ENCODE measurements around the gene ECM2.

ECM2 gene

GRCh38 chr9:92545002-92545510 lies 9.3 kb upstream of the ECM2 start:
- DNase-seq (no peak), ATAC-seq (replicated peaks) (no peak)
- H3K9me3 Mint-ChIP-seq: no peaks in the 10 kb centered on the region
- H3K36me3 Mint-ChIP-seq (ENCODE audit: insufficient read depth): peaks cover 3% of the 10 kb centered on the region
- H3K27ac Mint-ChIP-seq: no peak overlapping the region
- H3K27me3 Mint-ChIP-seq: no peaks in the 10 kb centered on the region
- no peaks in the 10 kb centered on the region for H3K4me1 Mint-ChIP-seq (ENCODE audit: low read depth in 2 of 2)
- H3K4me3 Mint-ChIP-seq: no peak overlapping the region

- Mint-ChIP-seq H3K9me3 (no peaks in the 10 kb centered on the region), H3K27ac (no peak overlapping the region), H3K4me3 (no peak overlapping the region), H3K4me1 (ENCODE audit: low read depth in 2 of 2) (no peaks in the 10 kb centered on the region), H3K27me3 (no peaks in the 10 kb centered on the region), H3K36me3 (ENCODE audit: insufficient read depth) (peaks cover 3% of the 10 kb centered on the region)
- ATAC-seq (replicated peaks): no peak
- no peak for DNase-seq
Measured at GRCh38 chr9:92543972-92544371, 8.2 kb upstream of the ECM2 start.

- Mint-ChIP-seq H3K9me3 (no peaks in the 10 kb centered on the region), H3K27ac (no peak overlapping the region), H3K36me3 (ENCODE audit: insufficient read depth) (peaks cover 3% of the 10 kb centered on the region), H3K4me3 (no peak overlapping the region), H3K4me1 (ENCODE audit: low read depth in 2 of 2) (no peaks in the 10 kb centered on the region), H3K27me3 (no peaks in the 10 kb centered on the region)
- ATAC-seq (replicated peaks) (no peak), DNase-seq (no peak)
Measured at GRCh38 chr9:92538541-92538940, 2.8 kb upstream of the ECM2 start.

GRCh38 chr9:92534674-92535073 lies 1.1 kb downstream of the ECM2 start:
- H3K27ac Mint-ChIP-seq: no peak overlapping the region
- no peak for DNase-seq
- no peak overlapping the region for H3K4me3 Mint-ChIP-seq
- H3K4me1 Mint-ChIP-seq (ENCODE audit: low read depth in 2 of 2): no peaks in the 10 kb centered on the region
- no peaks in the 10 kb centered on the region for H3K27me3 Mint-ChIP-seq
- no peaks in the 10 kb centered on the region for H3K36me3 Mint-ChIP-seq (ENCODE audit: insufficient read depth)
- no peaks in the 10 kb centered on the region for H3K9me3 Mint-ChIP-seq
- ATAC-seq (replicated peaks): no peak

GRCh38 chr9:92534204-92534603 lies 1.6 kb downstream of the ECM2 start:
- H3K9me3 Mint-ChIP-seq: no peaks in the 10 kb centered on the region
- H3K4me3 Mint-ChIP-seq: no peak overlapping the region
- DNase-seq (no peak), ATAC-seq (replicated peaks) (no peak)
- H3K27ac Mint-ChIP-seq: no peak overlapping the region
- no peaks in the 10 kb centered on the region for H3K36me3 Mint-ChIP-seq (ENCODE audit: insufficient read depth)
- no peaks in the 10 kb centered on the region for H3K27me3 Mint-ChIP-seq
- no peaks in the 10 kb centered on the region for H3K4me1 Mint-ChIP-seq (ENCODE audit: low read depth in 2 of 2)

- Mint-ChIP-seq H3K27ac (no peak overlapping the region), H3K4me3 (no peak overlapping the region), H3K4me1 (ENCODE audit: low read depth in 2 of 2) (no peaks in the 10 kb centered on the region), H3K9me3 (no peaks in the 10 kb centered on the region), H3K36me3 (ENCODE audit: insufficient read depth) (no peaks in the 10 kb centered on the region), H3K27me3 (no peaks in the 10 kb centered on the region)
- DNase-seq (no peak), ATAC-seq (replicated peaks) (no peak)
Measured at GRCh38 chr9:92530893-92531292, 4.9 kb downstream of the ECM2 start.

DNA sequence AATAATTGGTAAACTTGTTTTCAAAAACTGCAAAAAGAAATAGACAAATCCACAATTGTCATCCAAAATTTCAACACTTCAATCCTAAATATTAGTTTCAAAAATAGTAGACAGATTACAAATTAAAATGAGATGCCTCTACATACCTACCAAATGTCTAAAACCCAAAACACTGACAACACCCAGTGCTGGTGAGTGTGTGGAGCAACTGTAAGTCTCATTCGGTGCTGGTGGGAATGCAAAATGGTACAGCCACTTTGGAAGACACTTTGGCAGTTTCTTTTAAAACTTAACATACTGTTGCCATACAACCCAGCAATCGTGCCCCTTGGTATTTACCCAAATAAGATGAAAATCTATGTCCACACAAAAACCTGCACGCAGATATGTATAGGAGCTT lies 6.7 kb downstream of the ECM2 start:
- ATAC-seq (replicated peaks): no peak
- no peaks in the 10 kb centered on the region for H3K4me1 Mint-ChIP-seq (ENCODE audit: low read depth in 2 of 2)
- no peaks in the 10 kb centered on the region for H3K27me3 Mint-ChIP-seq
- no peak overlapping the region for H3K4me3 Mint-ChIP-seq
- no peaks in the 10 kb centered on the region for H3K36me3 Mint-ChIP-seq (ENCODE audit: insufficient read depth)
- no peaks in the 10 kb centered on the region for H3K9me3 Mint-ChIP-seq
- H3K27ac Mint-ChIP-seq: no peak overlapping the region
- no peak for DNase-seq

DNA sequence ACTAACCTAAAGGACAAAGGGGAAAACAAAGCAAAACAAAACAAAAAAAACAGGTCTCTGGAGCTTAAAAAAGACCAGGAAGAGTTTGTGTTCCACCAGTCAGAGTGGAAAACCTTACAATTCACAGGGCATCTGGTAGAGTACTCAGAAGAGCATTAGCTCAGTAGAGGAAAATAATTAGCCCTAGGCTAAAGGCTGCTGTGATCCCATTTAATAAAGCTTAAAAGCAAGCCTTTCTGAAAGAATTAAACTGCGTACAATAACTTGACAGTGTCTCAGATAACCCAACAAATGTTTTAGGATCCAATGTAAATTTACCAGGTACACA lies 7.3 kb downstream of the ECM2 start:
- no peak for DNase-seq
- Mint-ChIP-seq H3K9me3 (no peaks in the 10 kb centered on the region), H3K27ac (peak overlapping the region in 1 of 2 donors; percentile 24), H3K36me3 (ENCODE audit: insufficient read depth) (no peaks in the 10 kb centered on the region), H3K4me3 (no peak overlapping the region), H3K27me3 (no peaks in the 10 kb centered on the region), H3K4me1 (ENCODE audit: low read depth in 2 of 2) (no peaks in the 10 kb centered on the region)
- no peak for ATAC-seq (replicated peaks)

DNA sequence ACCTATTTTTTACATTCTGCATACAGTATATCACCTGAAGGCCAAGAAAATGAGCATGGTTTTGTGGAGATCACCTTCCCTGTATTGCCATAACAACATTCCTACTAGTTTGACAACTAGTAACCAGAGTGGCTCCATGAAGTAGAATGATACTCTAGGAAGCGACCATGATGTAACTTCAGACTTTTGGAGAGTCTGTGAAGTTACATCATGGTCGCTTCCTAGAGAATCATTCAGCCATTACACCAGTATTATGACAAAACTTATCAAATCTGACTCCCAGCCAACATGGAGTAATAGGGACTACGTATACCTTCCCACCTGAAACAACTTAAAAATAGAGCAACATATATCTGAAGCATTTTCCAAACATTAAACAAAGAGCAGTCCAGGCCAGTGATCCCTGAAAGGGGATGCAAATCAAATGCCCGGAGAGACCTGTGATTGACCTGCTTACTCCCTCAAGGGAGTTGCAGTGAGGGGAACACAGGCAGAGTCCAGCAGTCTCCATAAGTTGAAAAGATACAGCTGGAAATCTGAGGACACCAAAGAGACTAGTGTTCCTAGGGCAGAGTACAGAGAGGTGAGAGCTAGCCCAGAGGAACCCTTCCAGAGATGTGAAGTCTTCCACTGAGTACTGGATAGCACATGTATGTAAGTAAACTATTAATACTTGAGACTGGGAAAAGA lies 7.8 kb downstream of the ECM2 start:
- H3K27ac Mint-ChIP-seq: peak overlapping the region in 1 of 2 donors; percentile 24
- DNase-seq (no peak), ATAC-seq (replicated peaks) (no peak)
- H3K4me3 Mint-ChIP-seq: no peak overlapping the region
- no peaks in the 10 kb centered on the region for H3K4me1 Mint-ChIP-seq (ENCODE audit: low read depth in 2 of 2)
- no peaks in the 10 kb centered on the region for H3K27me3 Mint-ChIP-seq
- no peaks in the 10 kb centered on the region for H3K36me3 Mint-ChIP-seq (ENCODE audit: insufficient read depth)
- no peaks in the 10 kb centered on the region for H3K9me3 Mint-ChIP-seq

DNA sequence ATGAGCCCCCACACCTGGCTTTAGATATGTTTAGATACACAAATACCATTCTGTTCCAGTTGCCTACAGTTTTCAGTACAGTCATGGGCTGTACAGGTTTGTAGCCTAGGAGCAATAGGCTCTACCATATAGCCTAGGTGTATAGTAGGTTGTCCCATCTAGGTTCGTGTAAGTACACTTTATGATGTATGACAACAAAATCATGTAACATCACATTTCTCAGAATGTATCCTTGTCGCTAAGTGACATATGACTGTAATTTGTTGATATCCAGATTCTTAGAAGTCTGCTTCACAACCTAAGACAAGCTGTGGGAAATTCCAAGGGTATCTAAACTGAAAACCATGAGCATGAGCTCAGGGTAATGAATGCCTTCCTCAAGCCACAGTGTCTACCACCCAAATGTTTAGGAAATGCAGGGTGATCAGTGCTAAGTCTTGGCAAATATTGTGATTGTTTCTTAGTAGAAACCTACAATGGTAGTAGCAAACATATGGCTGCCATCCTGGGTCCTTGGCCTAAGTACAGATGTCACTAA lies 8.4 kb downstream of the ECM2 start:
- ATAC-seq (replicated peaks): no peak
- H3K27me3 Mint-ChIP-seq: no peaks in the 10 kb centered on the region
- H3K9me3 Mint-ChIP-seq: no peaks in the 10 kb centered on the region
- H3K36me3 Mint-ChIP-seq (ENCODE audit: insufficient read depth): no peaks in the 10 kb centered on the region
- H3K27ac Mint-ChIP-seq: no peak overlapping the region
- no peak overlapping the region for H3K4me3 Mint-ChIP-seq
- DNase-seq: no peak
- no peaks in the 10 kb centered on the region for H3K4me1 Mint-ChIP-seq (ENCODE audit: low read depth in 2 of 2)

DNA sequence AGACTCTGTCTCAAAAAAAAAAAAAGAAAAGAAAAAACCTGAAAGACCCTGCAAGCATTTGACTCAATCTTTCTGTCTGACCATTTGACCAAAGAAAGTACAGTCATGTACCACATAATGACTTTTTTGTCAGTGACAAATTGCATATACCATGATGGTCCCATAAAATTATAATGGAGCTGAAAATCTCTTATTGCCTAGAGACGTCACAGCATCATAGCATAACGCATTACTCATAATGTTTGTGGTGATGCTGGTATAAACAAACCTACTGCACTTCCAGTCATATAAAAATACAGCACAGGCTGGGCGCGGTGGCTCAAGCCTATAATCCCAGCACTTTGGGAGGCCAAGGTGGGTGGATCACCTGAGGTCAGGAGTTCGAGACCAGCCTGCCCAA lies 10.5 kb downstream of the ECM2 start:
- Mint-ChIP-seq H3K4me3 (no peak overlapping the region), H3K27ac (no peak overlapping the region)
- no peak for ATAC-seq (replicated peaks)

GRCh38 chr9:92524881-92525280 lies 10.9 kb downstream of the ECM2 start:
- ATAC-seq (replicated peaks) (no peak), DNase-seq (no peak)
- Mint-ChIP-seq H3K27ac (no peak overlapping the region), H3K4me1 (ENCODE audit: low read depth in 2 of 2) (no peaks in the 10 kb centered on the region), H3K27me3 (no peaks in the 10 kb centered on the region), H3K9me3 (no peaks in the 10 kb centered on the region), H3K4me3 (no peak overlapping the region), H3K36me3 (ENCODE audit: insufficient read depth) (no peaks in the 10 kb centered on the region)

More for the DNA sequence above, 10.5 kb downstream of the ECM2 start:
- Mint-ChIP-seq H3K27me3 (no peaks in the 10 kb centered on the region), H3K36me3 (ENCODE audit: insufficient read depth) (no peaks in the 10 kb centered on the region), H3K9me3 (no peaks in the 10 kb centered on the region), H3K4me1 (ENCODE audit: low read depth in 2 of 2) (no peaks in the 10 kb centered on the region)
- no peak for DNase-seq

DNA sequence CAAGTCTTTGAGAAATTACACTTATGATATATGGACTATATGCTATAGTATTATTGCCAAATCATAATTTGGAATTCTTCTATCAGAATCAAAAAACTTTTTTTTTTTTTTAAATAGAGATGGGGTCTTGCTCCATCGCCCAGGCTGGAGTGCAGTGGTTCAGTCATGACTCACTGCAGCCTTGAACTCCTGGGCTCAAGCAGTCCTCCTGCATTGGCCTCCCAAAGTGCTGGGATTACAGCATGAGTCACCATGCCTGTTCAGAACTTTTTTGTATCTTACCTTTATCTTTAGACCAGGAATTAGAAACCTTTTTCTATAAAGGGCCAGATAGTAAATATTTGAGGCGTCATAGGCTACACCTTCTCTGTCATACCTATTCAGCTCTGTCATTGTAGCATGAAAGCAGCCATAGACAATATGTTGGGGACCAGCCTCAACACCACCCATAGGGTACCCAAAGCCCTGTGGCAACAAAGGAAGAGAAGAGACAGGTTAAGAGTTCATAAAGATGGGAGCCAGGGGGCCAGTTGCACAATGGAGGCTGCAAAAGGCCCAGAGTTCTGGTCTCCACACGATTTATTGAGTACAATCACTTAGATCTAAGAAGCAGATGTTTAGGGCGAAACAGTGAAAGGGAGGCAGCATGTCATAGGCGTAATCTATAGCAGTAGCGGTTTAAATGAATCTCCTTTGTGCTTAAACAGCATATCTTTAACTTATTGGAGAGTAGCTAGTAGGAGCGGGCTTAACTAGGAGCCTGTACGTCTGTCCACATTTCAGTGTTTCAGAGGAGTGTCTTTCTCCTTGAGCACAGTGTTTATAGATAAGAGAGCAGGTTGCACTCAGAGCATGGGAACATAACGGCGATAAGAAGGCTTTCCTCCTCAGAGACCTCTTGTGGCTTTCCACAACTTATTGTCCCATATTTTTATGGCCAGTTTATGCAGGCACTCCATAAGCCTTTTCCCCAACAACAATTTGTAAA lies 12.5 kb downstream of the ECM2 start:
- DNase-seq: no peak

DNA sequence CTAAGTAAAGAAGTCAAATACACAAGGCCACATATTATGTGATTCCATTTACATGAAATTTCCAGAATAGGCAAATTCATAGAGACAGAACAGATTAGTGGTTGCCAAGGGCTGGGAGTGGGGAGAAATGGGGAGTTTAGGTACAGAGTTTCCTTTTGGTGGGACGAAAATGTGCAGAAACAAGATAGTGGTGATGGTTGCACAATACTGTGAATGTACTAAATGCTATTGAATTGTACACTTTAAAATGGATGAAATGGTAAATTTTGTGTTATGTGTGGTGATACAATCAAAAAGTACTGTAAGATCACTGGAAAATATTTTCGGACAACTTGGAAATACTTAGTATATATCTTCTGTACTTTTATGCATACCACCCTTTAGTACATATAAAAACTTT lies 15.0 kb downstream of the ECM2 start:
- Mint-ChIP-seq H3K9me3 (no peaks in the 10 kb centered on the region), H3K27me3 (no peaks in the 10 kb centered on the region), H3K4me3 (no peak overlapping the region), H3K36me3 (ENCODE audit: insufficient read depth) (no peaks in the 10 kb centered on the region), H3K27ac (no peak overlapping the region), H3K4me1 (ENCODE audit: low read depth in 2 of 2) (no peaks in the 10 kb centered on the region)
- ATAC-seq (replicated peaks) (no peak), DNase-seq (no peak)

More for the DNA sequence above, 12.5 kb downstream of the ECM2 start:
- H3K4me1 Mint-ChIP-seq (ENCODE audit: low read depth in 2 of 2): no peaks in the 10 kb centered on the region
- no peak for ATAC-seq (replicated peaks)
- H3K27ac Mint-ChIP-seq: no peak overlapping the region
- H3K27me3 Mint-ChIP-seq: no peaks in the 10 kb centered on the region
- no peak overlapping the region for H3K4me3 Mint-ChIP-seq
- H3K36me3 Mint-ChIP-seq (ENCODE audit: insufficient read depth): no peaks in the 10 kb centered on the region
- H3K9me3 Mint-ChIP-seq: no peaks in the 10 kb centered on the region

All from effector memory CD8-positive, alpha-beta T cell (primary cell).